K562 (cell line): ENCODE measurements around the gene MXD3. TPM values are rescaled to one million over a fixed set of nuclear protein-coding genes. Genes with fewer than 3 reads are reported as not detected.
A peak's percentile ranks its signal among the peaks of the same experiment; 100 is the strongest.

Source experiments
- CHD1 ChIP-seq: fragments of 200-600 bp; sonication (generic); IDR thresholded peaks from one replicate; pipeline ENCODE4 v1.6.1; 2012; ENCODE audit warnings: mild to moderate bottlenecking, moderate library complexity, low read length, inconsistent platforms
- TBP ChIP-seq: optimal IDR thresholded peaks from 2 replicates; pipeline ENCODE3; 2011; ENCODE audit warnings: low read depth, low read length, improper control_type of control experiment
- TGIF2 ChIP-seq: sonication (generic); formaldehyde crosslinking; IDR thresholded peaks from 2 replicates; pipeline ENCODE4 v1.8.1; 2022; ENCODE audit warnings: mild to moderate bottlenecking, missing genetic modification reagents, moderate library complexity
- polyA plus RNA-seq, 8 experiments: library from polyadenylated mRNA; depleted of rRNA in 4 of 8; stranded (reverse) in 5 of 8; unstranded in 3 of 8; fragments of >200 nt; fragmentation: Nextera tagmentation in 2 of 8; fragmentation: Illumina TruSeq in 1 of 8; extraction: Ambion mirVana in 2 of 8; extraction: Trizol in 1 of 8; gene quantifications; 2 replicates each; pipeline versions ENCODE4 v1.2.1 to v1.2.3, GENCODE V29; 2011 to 2014; ENCODE audit warnings: inconsistent platforms in 1 of 8, missing spikeins in 1 of 8
- total RNA-seq, 7 experiments: library from RNA; depleted of rRNA in 6 of 7; stranded (reverse); fragments of >200 nt in 6 of 7; fragmentation: Illumina TruSeq in 2 of 7; extraction: Trizol in 2 of 7; gene quantifications; 2 replicates each; pipeline versions ENCODE4 v1.2.1 to v1.2.3, GENCODE V29; 2011 to 2021; ENCODE audit warnings: low replicate concordance in 1 of 7
- TF ChIP-seq, protein P1 (sequence below): sonication (generic); formaldehyde crosslinking; IDR thresholded peaks from 2 replicates; pipeline ENCODE4 v1.8.0; 2022; ENCODE audit warnings: mild to moderate bottlenecking, missing genetic modification reagents
- TF ChIP-seq, protein P2 (sequence below), 3 experiments: fragments of 200-800 bp in 1 of 3; fragments of 250-450 bp in 1 of 3; fragments of 450-650 bp in 1 of 3; sonication (Bioruptor Pico) in 1 of 3; sonication (Bioruptor generic) in 1 of 3; formaldehyde crosslinking in 1 of 3; IDR thresholded peaks; 2 replicates each; pipeline versions ENCODE4 v1.6.1 to v1.8.0; 2016 to 2022; ENCODE audit warnings: mild to moderate bottlenecking in 2 of 3, missing genetic modification characterization in 2 of 3, missing compliant biosample characterization in 1 of 3, moderate library complexity in 1 of 3
- TF ChIP-seq, protein P3 (sequence below): fragments of 200-600 bp; sonication (generic); IDR thresholded peaks from one replicate; pipeline ENCODE4 v1.6.1; 2012; ENCODE audit warnings: mild to moderate bottlenecking, low read depth, low read length, inconsistent platforms

Gene MXD3
- total and polyA plus RNA-seq, 9 of the 15 experiments (the other 6 are each of a cell fraction or from before 2014, with no cell fraction given): 0.28 to 24.8 (median 4.5) TPM

DNA sequence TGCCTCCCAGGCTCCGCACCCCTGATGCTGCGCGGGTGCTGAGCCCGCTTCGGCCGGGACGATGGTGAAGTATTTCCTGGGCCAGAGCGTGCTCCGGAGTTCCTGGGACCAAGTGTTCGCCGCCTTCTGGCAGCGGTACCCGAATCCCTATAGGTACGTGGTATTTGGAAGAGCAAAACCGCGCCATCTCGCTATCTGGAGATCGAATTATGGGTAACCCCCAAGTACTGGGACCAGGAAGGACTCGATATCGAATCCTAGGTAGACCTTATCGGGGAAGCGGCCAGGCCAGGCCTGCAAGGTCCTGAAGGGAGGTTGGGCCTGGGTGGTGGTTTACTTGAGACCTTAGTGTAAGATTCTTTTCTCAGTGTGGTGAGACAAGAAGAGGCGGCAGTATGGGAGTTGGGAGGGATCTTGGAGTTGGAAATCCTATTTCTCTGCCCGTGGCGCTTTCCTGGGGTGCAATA, 7.7 kb downstream of the MXD3 start (continued):
- TF ChIP-seq, protein P1, sequence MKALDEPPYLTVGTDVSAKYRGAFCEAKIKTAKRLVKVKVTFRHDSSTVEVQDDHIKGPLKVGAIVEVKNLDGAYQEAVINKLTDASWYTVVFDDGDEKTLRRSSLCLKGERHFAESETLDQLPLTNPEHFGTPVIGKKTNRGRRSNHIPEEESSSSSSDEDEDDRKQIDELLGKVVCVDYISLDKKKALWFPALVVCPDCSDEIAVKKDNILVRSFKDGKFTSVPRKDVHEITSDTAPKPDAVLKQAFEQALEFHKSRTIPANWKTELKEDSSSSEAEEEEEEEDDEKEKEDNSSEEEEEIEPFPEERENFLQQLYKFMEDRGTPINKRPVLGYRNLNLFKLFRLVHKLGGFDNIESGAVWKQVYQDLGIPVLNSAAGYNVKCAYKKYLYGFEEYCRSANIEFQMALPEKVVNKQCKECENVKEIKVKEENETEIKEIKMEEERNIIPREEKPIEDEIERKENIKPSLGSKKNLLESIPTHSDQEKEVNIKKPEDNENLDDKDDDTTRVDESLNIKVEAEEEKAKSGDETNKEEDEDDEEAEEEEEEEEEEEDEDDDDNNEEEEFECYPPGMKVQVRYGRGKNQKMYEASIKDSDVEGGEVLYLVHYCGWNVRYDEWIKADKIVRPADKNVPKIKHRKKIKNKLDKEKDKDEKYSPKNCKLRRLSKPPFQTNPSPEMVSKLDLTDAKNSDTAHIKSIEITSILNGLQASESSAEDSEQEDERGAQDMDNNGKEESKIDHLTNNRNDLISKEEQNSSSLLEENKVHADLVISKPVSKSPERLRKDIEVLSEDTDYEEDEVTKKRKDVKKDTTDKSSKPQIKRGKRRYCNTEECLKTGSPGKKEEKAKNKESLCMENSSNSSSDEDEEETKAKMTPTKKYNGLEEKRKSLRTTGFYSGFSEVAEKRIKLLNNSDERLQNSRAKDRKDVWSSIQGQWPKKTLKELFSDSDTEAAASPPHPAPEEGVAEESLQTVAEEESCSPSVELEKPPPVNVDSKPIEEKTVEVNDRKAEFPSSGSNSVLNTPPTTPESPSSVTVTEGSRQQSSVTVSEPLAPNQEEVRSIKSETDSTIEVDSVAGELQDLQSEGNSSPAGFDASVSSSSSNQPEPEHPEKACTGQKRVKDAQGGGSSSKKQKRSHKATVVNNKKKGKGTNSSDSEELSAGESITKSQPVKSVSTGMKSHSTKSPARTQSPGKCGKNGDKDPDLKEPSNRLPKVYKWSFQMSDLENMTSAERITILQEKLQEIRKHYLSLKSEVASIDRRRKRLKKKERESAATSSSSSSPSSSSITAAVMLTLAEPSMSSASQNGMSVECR (CRISPR knock-in tag): peak; percentile 10; the same call in 1 of the 2 replicates
- TF ChIP-seq, protein P2, sequence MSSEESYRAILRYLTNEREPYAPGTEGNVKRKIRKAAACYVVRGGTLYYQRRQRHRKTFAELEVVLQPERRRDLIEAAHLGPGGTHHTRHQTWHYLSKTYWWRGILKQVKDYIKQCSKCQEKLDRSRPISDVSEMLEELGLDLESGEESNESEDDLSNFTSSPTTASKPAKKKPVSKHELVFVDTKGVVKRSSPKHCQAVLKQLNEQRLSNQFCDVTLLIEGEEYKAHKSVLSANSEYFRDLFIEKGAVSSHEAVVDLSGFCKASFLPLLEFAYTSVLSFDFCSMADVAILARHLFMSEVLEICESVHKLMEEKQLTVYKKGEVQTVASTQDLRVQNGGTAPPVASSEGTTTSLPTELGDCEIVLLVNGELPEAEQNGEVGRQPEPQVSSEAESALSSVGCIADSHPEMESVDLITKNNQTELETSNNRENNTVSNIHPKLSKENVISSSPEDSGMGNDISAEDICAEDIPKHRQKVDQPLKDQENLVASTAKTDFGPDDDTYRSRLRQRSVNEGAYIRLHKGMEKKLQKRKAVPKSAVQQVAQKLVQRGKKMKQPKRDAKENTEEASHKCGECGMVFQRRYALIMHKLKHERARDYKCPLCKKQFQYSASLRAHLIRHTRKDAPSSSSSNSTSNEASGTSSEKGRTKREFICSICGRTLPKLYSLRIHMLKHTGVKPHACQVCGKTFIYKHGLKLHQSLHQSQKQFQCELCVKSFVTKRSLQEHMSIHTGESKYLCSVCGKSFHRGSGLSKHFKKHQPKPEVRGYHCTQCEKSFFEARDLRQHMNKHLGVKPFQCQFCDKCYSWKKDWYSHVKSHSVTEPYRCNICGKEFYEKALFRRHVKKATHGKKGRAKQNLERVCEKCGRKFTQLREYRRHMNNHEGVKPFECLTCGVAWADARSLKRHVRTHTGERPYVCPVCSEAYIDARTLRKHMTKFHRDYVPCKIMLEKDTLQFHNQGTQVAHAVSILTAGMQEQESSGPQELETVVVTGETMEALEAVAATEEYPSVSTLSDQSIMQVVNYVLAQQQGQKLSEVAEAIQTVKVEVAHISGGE (CRISPR knock-in tag; IDR thresholded peaks at IDR 0.05): peak in 1 of 3 experiments; percentile 23; a peak in 2 of 6 replicates
- peak; percentile 39 for TF ChIP-seq CHD1
- TF ChIP-seq TBP: peak; percentile 19
- TF ChIP-seq, protein P3, sequence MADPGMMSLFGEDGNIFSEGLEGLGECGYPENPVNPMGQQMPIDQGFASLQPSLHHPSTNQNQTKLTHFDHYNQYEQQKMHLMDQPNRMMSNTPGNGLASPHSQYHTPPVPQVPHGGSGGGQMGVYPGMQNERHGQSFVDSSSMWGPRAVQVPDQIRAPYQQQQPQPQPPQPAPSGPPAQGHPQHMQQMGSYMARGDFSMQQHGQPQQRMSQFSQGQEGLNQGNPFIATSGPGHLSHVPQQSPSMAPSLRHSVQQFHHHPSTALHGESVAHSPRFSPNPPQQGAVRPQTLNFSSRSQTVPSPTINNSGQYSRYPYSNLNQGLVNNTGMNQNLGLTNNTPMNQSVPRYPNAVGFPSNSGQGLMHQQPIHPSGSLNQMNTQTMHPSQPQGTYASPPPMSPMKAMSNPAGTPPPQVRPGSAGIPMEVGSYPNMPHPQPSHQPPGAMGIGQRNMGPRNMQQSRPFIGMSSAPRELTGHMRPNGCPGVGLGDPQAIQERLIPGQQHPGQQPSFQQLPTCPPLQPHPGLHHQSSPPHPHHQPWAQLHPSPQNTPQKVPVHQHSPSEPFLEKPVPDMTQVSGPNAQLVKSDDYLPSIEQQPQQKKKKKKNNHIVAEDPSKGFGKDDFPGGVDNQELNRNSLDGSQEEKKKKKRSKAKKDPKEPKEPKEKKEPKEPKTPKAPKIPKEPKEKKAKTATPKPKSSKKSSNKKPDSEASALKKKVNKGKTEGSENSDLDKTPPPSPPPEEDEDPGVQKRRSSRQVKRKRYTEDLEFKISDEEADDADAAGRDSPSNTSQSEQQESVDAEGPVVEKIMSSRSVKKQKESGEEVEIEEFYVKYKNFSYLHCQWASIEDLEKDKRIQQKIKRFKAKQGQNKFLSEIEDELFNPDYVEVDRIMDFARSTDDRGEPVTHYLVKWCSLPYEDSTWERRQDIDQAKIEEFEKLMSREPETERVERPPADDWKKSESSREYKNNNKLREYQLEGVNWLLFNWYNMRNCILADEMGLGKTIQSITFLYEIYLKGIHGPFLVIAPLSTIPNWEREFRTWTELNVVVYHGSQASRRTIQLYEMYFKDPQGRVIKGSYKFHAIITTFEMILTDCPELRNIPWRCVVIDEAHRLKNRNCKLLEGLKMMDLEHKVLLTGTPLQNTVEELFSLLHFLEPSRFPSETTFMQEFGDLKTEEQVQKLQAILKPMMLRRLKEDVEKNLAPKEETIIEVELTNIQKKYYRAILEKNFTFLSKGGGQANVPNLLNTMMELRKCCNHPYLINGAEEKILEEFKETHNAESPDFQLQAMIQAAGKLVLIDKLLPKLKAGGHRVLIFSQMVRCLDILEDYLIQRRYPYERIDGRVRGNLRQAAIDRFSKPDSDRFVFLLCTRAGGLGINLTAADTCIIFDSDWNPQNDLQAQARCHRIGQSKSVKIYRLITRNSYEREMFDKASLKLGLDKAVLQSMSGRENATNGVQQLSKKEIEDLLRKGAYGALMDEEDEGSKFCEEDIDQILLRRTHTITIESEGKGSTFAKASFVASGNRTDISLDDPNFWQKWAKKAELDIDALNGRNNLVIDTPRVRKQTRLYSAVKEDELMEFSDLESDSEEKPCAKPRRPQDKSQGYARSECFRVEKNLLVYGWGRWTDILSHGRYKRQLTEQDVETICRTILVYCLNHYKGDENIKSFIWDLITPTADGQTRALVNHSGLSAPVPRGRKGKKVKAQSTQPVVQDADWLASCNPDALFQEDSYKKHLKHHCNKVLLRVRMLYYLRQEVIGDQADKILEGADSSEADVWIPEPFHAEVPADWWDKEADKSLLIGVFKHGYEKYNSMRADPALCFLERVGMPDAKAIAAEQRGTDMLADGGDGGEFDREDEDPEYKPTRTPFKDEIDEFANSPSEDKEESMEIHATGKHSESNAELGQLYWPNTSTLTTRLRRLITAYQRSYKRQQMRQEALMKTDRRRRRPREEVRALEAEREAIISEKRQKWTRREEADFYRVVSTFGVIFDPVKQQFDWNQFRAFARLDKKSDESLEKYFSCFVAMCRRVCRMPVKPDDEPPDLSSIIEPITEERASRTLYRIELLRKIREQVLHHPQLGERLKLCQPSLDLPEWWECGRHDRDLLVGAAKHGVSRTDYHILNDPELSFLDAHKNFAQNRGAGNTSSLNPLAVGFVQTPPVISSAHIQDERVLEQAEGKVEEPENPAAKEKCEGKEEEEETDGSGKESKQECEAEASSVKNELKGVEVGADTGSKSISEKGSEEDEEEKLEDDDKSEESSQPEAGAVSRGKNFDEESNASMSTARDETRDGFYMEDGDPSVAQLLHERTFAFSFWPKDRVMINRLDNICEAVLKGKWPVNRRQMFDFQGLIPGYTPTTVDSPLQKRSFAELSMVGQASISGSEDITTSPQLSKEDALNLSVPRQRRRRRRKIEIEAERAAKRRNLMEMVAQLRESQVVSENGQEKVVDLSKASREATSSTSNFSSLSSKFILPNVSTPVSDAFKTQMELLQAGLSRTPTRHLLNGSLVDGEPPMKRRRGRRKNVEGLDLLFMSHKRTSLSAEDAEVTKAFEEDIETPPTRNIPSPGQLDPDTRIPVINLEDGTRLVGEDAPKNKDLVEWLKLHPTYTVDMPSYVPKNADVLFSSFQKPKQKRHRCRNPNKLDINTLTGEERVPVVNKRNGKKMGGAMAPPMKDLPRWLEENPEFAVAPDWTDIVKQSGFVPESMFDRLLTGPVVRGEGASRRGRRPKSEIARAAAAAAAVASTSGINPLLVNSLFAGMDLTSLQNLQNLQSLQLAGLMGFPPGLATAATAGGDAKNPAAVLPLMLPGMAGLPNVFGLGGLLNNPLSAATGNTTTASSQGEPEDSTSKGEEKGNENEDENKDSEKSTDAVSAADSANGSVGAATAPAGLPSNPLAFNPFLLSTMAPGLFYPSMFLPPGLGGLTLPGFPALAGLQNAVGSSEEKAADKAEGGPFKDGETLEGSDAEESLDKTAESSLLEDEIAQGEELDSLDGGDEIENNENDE: no peak
- TF ChIP-seq TGIF2 (CRISPR knock-in tag): peak; percentile 74; the same call in 1 of the 2 replicates
